GM12891 (cell line): ENCODE measurements around the gene PGBD5.

Source experiments
- POLR2A ChIP-seq: IDR thresholded peaks from 2 replicates; pipeline ENCODE4 v1.6.1; 2011; ENCODE audit warnings: low read depth, low read length, control low read depth
- POLR2AphosphoS5 ChIP-seq: IDR thresholded peaks from 2 replicates; pipeline ENCODE4 v1.6.1; 2011; ENCODE audit warnings: low read depth, low read length, control low read depth

GRCh38 chr1:230352537-230352936 is 73.6 kb downstream of the PGBD5 start:
- no peak for TF ChIP-seq POLR2A
- TF ChIP-seq POLR2AphosphoS5 = no peak
